Pancreas (tissue), 10 donors: Measurements from ENCODE around the gene DNMT3B. TPM values are rescaled to one million over a fixed set of nuclear protein-coding genes. Genes with fewer than 3 reads are reported as not detected.

Experiments
- ATAC-seq, 4 donors: fragments of 200-7000 bp; cut with Tn5 transposase; one replicate each; pipeline versions ENCODE4 v1.8.0 to v1.9.1; 2020; ENCODE audit warnings: mild to moderate bottlenecking in 4 of 4, moderate library complexity in 4 of 4
- DNase-seq, 6 donors: peaks; one replicate each; pipeline ENCODE4 v3.0.0-alpha.2; 2020
- FAIRE-seq: peaks from 2 replicates; lab custom pipeline; 2012; peaks lifted over from hg19 to GRCh38; lab: Jason Lieb, UNC
- H3K27ac ChIP-seq, 4 donors: fragments of 200-600 bp; sonication (generic); 1 replicate in 3 of 4; 2 replicates in 1 of 4; pipeline versions ENCODE4 v1.5.0 to v1.8.0; 2020
- H3K27me3 ChIP-seq, 4 donors: fragments of 200-600 bp; one replicate each; pipeline ENCODE4 v1.8.0; 2021
- H3K36me3 ChIP-seq, 3 donors: fragments of 200-600 bp; sonication (generic) in 1 of 3; one replicate each; pipeline versions ENCODE4 v1.5.0 to v1.8.0; 2020 to 2021
- H3K4me1 ChIP-seq, 3 donors: fragments of 200-600 bp; one replicate each; pipeline ENCODE4 v1.8.0; 2021
- H3K4me3 ChIP-seq, 4 donors: fragments of 200-600 bp; sonication (generic) in 2 of 4; one replicate each; pipeline versions ENCODE4 v1.5.0 to v1.8.0; 2020 to 2021
- H3K9me3 ChIP-seq, 4 donors: fragments of 200-600 bp; one replicate each; pipeline ENCODE4 v1.8.0; 2021
- WGBS, 2 donors: extraction: QIAGEN DNeasy Blood & Tissue Kit; methylation state at CpG; one replicate each; pipeline ENCODE4 v1.1.7; 2013; 5-methylcytosine and 5-hydroxymethylcytosine counted together
- intact Hi-C, 3 donors: fragments of 100-400 bp; cut with DNase I; formaldehyde crosslinking; loops; one replicate each; pipeline versions ENCODE4 v1.11.1 to v1.14.2; 2022
- polyA plus RNA-seq, 2 donors: library from polyadenylated mRNA; stranded (reverse); fragments of 200-250 nt; gene quantifications; one replicate each; pipeline ENCODE4 v1.2.3, GENCODE V29; 2013
- total RNA-seq, 6 donors: library from RNA; stranded (reverse); fragmentation: NEBNext Ultra II Directional in 4 of 6; extraction: Animal tissue kit (Norgen Biotek cat#: 25700) in 4 of 6; gene quantifications; one replicate each; pipeline versions ENCODE4 v1.2.1 to v1.2.4, GENCODE V29; 2021 to 2023
- TF ChIP-seq, protein P1 (sequence below), 4 donors: fragments of 200-600 bp; sonication (generic) in 3 of 4; IDR thresholded peaks; one replicate each; pipeline versions ENCODE4 v1.5.0 to v1.8.0; 2021; ENCODE audit warnings: antibody characterized with exemption in 4 of 4
- donor health status: healthy with polysubstance abuse.
- donor health status: DM: no; HTN: no; CAD: no; lungs with moderate emphysema.
- donor health status: DM: no; HTN: no; CAD: no.
- donor health status: control.
- donor health status: control.
- donor health status: Bipolar disorder and iron deficiency.
- donor health status: DM: yes; HTN: yes; CAD: no.
- donor health status: DM: no; HTN: no; CAD: no.
- donor health status: DM: no; HTN: no; CAD: no.
- donor health status: DM: yes; HTN: yes; CAD: no.

Gene DNMT3B
- total and polyA plus RNA-seq, 8 donors = 2.0 to 5.1 (median 3.3) TPM

GRCh38 chr20:32809907-32810306 lies 47.7 kb downstream of the DNMT3B start:
- 91 to 96% methylated on average over 4 of the region's 4 CpGs for WGBS, 2 donors
- TF ChIP-seq, protein P1, sequence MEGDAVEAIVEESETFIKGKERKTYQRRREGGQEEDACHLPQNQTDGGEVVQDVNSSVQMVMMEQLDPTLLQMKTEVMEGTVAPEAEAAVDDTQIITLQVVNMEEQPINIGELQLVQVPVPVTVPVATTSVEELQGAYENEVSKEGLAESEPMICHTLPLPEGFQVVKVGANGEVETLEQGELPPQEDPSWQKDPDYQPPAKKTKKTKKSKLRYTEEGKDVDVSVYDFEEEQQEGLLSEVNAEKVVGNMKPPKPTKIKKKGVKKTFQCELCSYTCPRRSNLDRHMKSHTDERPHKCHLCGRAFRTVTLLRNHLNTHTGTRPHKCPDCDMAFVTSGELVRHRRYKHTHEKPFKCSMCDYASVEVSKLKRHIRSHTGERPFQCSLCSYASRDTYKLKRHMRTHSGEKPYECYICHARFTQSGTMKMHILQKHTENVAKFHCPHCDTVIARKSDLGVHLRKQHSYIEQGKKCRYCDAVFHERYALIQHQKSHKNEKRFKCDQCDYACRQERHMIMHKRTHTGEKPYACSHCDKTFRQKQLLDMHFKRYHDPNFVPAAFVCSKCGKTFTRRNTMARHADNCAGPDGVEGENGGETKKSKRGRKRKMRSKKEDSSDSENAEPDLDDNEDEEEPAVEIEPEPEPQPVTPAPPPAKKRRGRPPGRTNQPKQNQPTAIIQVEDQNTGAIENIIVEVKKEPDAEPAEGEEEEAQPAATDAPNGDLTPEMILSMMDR (IDR thresholded peaks at IDR 0.05) = no peak
- Histone ChIP-seq H3K27ac (no peak overlapping the region), H3K27me3 (no peaks in the 10 kb centered on the region), H3K36me3 (no peaks in the 10 kb centered on the region), H3K4me1 (no peaks in the 10 kb centered on the region), H3K9me3 (no peaks in the 10 kb centered on the region), H3K4me3 (no peak overlapping the region)
- no peak for DNase-seq
- FAIRE-seq = no peak
- intact Hi-C loops = no loop called here
- ATAC-seq = no peak

- intact Hi-C loops = no loop called here
- Histone ChIP-seq H3K27ac (no peak overlapping the region), H3K27me3 (no peaks in the 10 kb centered on the region), H3K4me3 (no peak overlapping the region), H3K4me1 (no peaks in the 10 kb centered on the region), H3K9me3 (no peaks in the 10 kb centered on the region), H3K36me3 (no peaks in the 10 kb centered on the region)
- DNase-seq (no peak), ATAC-seq (no peak), FAIRE-seq (no peak)
- TF ChIP-seq, protein P1 (IDR thresholded peaks at IDR 0.05) = no peak
- 85 to 86% methylated on average over 5 of the region's 5 CpGs for WGBS, 2 donors
These were observed 48.8 kb downstream of the DNMT3B start for GRCh38 chr20:32810941-32811340.

DNA sequence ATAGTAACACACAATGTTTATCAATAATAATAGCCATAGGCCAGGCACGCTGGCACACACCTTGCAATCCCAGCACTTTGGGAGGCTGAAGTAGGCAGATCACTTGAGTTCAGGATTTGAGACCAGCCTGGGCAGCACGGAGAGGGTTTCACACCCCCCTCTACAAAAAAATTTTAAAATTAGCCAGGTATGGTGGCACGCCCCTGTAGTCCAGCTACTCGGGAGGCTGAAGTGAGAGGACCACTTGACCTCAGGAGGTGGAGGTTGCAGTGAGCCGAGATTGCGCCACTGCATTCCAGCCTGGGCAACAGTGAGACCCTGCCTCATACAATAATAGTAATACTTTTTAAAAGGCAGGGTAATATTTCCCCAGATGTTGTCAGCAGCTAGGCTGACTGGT lies 49.7 kb downstream of the DNMT3B start:
- Histone ChIP-seq H3K4me3 (no peak overlapping the region), H3K36me3 (no peaks in the 10 kb centered on the region), H3K27me3 (no peaks in the 10 kb centered on the region), H3K9me3 (no peaks in the 10 kb centered on the region), H3K4me1 (no peaks in the 10 kb centered on the region), H3K27ac (no peak overlapping the region)
- DNase-seq = no peak
- 85 to 88% methylated on average over 6 of the region's 6 CpGs for WGBS, 2 donors
- intact Hi-C loops = no loop called here
- TF ChIP-seq, protein P1 (IDR thresholded peaks at IDR 0.05) = no peak
- ATAC-seq = no peak
- FAIRE-seq = no peak

DNA sequence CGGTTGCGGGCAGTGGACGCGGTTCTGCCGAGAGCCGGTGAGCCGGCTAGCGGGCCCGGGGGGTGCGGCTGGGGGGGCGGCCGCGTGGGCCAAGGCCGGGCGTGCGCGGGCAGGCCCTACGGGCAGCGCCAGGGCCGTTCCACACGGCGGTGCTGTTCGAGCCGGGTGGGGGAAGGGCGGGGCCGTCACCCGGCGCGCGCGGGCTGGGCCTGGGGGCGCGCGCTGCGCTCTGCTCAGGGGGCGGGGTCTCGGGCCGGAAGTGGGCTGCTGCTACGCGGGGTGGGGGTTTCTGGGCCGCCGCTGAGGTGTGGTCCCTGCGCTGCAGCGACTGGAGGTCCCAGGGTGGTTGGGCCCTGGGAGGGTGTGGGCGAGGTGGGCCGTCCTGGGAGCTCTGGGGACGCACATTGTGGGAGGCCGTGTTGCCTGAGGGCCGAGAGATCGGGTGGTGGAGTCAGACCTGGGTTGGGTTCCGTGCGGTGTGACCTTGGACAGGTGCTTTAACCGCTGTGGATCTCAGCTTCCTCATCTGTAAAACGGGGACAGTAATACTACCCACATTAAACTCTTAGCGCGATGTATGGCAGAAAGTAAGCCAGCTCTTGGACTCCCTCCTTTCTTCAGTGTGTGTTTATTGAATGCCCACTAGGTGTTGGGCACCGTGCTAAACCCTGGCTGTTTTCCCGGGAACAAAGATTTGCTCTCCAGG lies 58.0 kb downstream of the DNMT3B start:
- Histone ChIP-seq H3K27ac (peak overlapping the region; percentile 71 to 91 (median 86)), H3K4me3 (peak overlapping the region; percentile 63 to 79 (median 71)), H3K4me1 (peaks cover 0 to 24% (median 7%) of the 10 kb centered on the region in 3 donors), H3K27me3 (no peaks in the 10 kb centered on the region), H3K9me3 (no peaks in the 10 kb centered on the region), H3K36me3 (no peaks in the 10 kb centered on the region)
- intact Hi-C loops = no loop called here
- DNase-seq = peak; percentile 78 to 91 (median 84)
- FAIRE-seq = no peak
- 1% methylated on average over 34 to 58 of the region's 58 CpGs for WGBS, 2 donors
- TF ChIP-seq, protein P1 (IDR thresholded peaks at IDR 0.05) = no peak
- ATAC-seq = peak; percentile 87 to 94 (median 89)
